Renal cortex interstitium (tissue), 15 donors: ENCODE data around the gene VEGFC. TPM values are rescaled to one million over a fixed set of nuclear protein-coding genes. Genes with fewer than 3 reads are reported as not detected.
A peak's percentile ranks its signal among the peaks of the same experiment; 100 is the strongest.

Source experiments
- DNase-seq, 11 donors: peaks; one replicate each; pipeline ENCODE4 v3.0.0-alpha.2; 2013; ENCODE audit warnings: low read depth in 9 of 11, low spot score in 4 of 11; ENCODE audit errors: extremely low read depth in 1 of 11
- long read RNA-seq, 16 experiments: transcript quantifications; one replicate each; lab custom pipeline, GENCODE V29; 2026
- polyA plus RNA-seq, 3 donors: library from polyadenylated mRNA; unstranded; fragments of 120-200 nt; gene quantifications; one replicate each; pipeline ENCODE4 v1.2.1, GENCODE V29; 2013; ENCODE audit not compliant: insufficient read length in 3 of 3

Gene VEGFC
- 10 to 100 TPM; 15.3 to 18.5 (median 17.6) TPM for polyA plus RNA-seq
- long read RNA-seq, donor 1, partial matches to known transcripts = 0 of 4 reads
- long read RNA-seq, donor 1, other reads (novel, unspliced or antisense) = 0 of 4 reads
- long read RNA-seq, donor 2, transcript VEGFC-202 (7 exons, 2,064 nt) = major isoform, 5 of 5 reads
- long read RNA-seq, donor 2, partial matches to known transcripts = 0 of 5 reads
- long read RNA-seq, donor 2, other reads (novel, unspliced or antisense) = 0 of 5 reads
- long read RNA-seq, donor 3, transcript VEGFC-202 (7 exons, 2,064 nt) = major isoform, 6 of 6 reads
- long read RNA-seq, donor 3, partial matches to known transcripts = 0 of 6 reads
- long read RNA-seq, donor 3, other reads (novel, unspliced or antisense) = 0 of 6 reads
- long read RNA-seq, donor 4, partial matches to known transcripts = 0 of 4 reads
- long read RNA-seq, donor 4, other reads (novel, unspliced or antisense) = 0 of 4 reads
- long read RNA-seq, donor 5 = 0 reads
- long read RNA-seq, donor 6, transcript VEGFC-202 (7 exons, 2,064 nt) = major isoform, 5 of 5 reads
- long read RNA-seq, donor 6, partial matches to known transcripts = 0 of 5 reads
- long read RNA-seq, donor 6, other reads (novel, unspliced or antisense) = 0 of 5 reads
- long read RNA-seq, donor 7, transcript VEGFC-202 (7 exons, 2,064 nt) = major isoform, 6 of 6 reads
- long read RNA-seq, donor 7, partial matches to known transcripts = 0 of 6 reads
- long read RNA-seq, donor 7, other reads (novel, unspliced or antisense) = 0 of 6 reads
- long read RNA-seq, donor 8 = 0 reads
- long read RNA-seq, donor 9, transcript VEGFC-202 (7 exons, 2,064 nt) = major isoform, 8 of 8 reads
- long read RNA-seq, donor 9, partial matches to known transcripts = 0 of 8 reads
- long read RNA-seq, donor 9, other reads (novel, unspliced or antisense) = 0 of 8 reads
- long read RNA-seq, donor 10, transcript VEGFC-202 (7 exons, 2,064 nt) = major isoform, 8 of 8 reads
- long read RNA-seq, donor 10, partial matches to known transcripts = 0 of 8 reads
- long read RNA-seq, donor 10, other reads (novel, unspliced or antisense) = 0 of 8 reads
- long read RNA-seq, donor 11, transcript VEGFC-202 (7 exons, 2,064 nt) = major isoform, 6 of 6 reads
- long read RNA-seq, donor 11, partial matches to known transcripts = 0 of 6 reads
- long read RNA-seq, donor 11, other reads (novel, unspliced or antisense) = 0 of 6 reads
- long read RNA-seq, donor 12, partial matches to known transcripts = 0 of 1 reads
- long read RNA-seq, donor 12, other reads (novel, unspliced or antisense) = 0 of 1 reads
- long read RNA-seq, donor 13 = 0 reads
- long read RNA-seq, donor 14, transcript VEGFC-202 (7 exons, 2,064 nt) = major isoform, 8 of 8 reads
- long read RNA-seq, donor 14, partial matches to known transcripts = 0 of 8 reads
- long read RNA-seq, donor 14, other reads (novel, unspliced or antisense) = 0 of 8 reads
- long read RNA-seq, donor 15, partial matches to known transcripts = 0 of 3 reads
- long read RNA-seq, donor 15, other reads (novel, unspliced or antisense) = 0 of 3 reads
- long read RNA-seq, donor 16, transcript VEGFC-202 (7 exons, 2,064 nt) = major isoform, 17 of 17 reads
- long read RNA-seq, donor 16, partial matches to known transcripts = 0 of 17 reads
- long read RNA-seq, donor 16, other reads (novel, unspliced or antisense) = 0 of 17 reads

GRCh38 chr4:176792326-176793059, at the start of gene VEGFC:
Gene VEGFC (minus strand): TSS chr4:176792922. CDS start chr4:176792311, 611 bp downstream.
- DNase-seq = peak in 8 of 11 donors; percentile 30 to 61 (median 48)

- DNase-seq = no peak
Observed at GRCh38 chr4:176841711-176842112, 49.0 kb upstream of the VEGFC start.

- DNase-seq = no peak
Observed at GRCh38 chr4:176840166-176840565, 47.4 kb upstream of the VEGFC start.

GRCh38 chr4:176839656-176840055, 46.9 kb upstream of the VEGFC start:
- DNase-seq = no peak

- DNase-seq = no peak
Observed at GRCh38 chr4:176838601-176839433, 46.1 kb upstream of the VEGFC start.

- DNase-seq = no peak
Observed at GRCh38 chr4:176837169-176837895, 44.6 kb upstream of the VEGFC start.

- DNase-seq = no peak
Observed at GRCh38 chr4:176834531-176834930, 41.8 kb upstream of the VEGFC start.

GRCh38 chr4:176833400-176834175, 40.9 kb upstream of the VEGFC start:
- DNase-seq = no peak

GRCh38 chr4:176830971-176831370, 38.2 kb upstream of the VEGFC start:
- DNase-seq = no peak

GRCh38 chr4:176825586-176825985, 32.9 kb upstream of the VEGFC start:
- DNase-seq = no peak

GRCh38 chr4:176824645-176825366, 32.1 kb upstream of the VEGFC start:
- no peak for DNase-seq

GRCh38 chr4:176818531-176818930, 25.8 kb upstream of the VEGFC start:
- no peak for DNase-seq

- DNase-seq = no peak
Observed at GRCh38 chr4:176817204-176817603, 24.5 kb upstream of the VEGFC start.

GRCh38 chr4:176814770-176815169, 22.0 kb upstream of the VEGFC start:
- no peak for DNase-seq
